Measurements from ENCODE around the gene DCXR. TPM values are rescaled to one million over a fixed set of nuclear protein-coding genes. Genes with fewer than 3 reads are reported as not detected.

Gene DCXR
- total RNA-seq, 1 experiment from 2014 or later, result 306 TPM

DNA sequence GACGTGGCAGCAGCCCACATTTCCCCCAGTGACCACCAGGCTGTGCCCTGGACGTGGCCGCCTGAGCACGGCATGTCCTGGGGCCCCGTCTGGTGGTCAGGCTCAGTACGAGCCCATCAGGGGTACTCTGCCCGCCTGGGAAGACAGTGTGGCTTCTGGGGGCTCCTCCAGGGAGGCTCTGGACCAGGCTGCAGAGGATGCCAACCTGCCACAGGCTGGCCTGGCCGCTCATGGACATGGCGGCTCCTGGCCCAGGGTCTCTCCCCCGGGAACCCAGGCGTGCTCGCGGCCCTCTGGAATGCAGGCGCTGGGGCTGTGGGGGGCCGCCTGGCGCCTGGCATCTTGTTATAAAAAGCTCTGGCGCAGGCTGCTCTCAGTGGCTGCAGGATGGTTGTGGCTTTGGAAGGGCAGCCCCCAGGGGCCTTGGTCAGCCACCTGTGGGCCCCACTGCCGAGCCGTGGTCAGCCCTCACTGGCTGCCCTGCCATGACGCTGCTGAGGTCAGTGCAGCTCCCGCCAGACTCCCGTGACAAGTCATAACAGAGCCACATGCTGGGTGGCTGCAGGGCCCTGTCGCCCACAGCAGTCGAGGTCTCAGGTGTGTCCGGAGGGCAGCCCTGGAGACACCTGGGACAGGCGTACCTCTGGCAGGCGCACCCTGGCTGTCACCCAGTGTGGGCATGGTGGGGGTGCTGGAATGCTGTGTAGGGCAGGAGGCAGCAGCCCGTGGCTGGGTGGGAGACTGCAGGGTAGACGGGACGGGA is 29.8 kb downstream of the DCXR start:
- H3K27ac ChIP-seq (ENCODE audit: low read depth, low read length), result peak overlapping the region; percentile 5; the same call in 1 of the 2 replicates
- H3K79me2 ChIP-seq (ENCODE audit: insufficient read depth, low read length), result no peaks in the 10 kb centered on the region
- TF ChIP-seq FOSL1 (IDR thresholded peaks at IDR 0.05; ENCODE audit: low read depth) (no peak), ZFX (IDR thresholded peaks at IDR 0.05) (no peak), CEBPB (IDR thresholded peaks at IDR 0.05; ENCODE audit: low read depth) (no peak), ZNF274 (IDR thresholded peaks at IDR 0.05; ENCODE audit: low read depth, low read length) (no peak), EGR1 (IDR thresholded peaks at IDR 0.05; ENCODE audit: low read depth) (no peak), SP1 (IDR thresholded peaks at IDR 0.05; ENCODE audit: low read depth) (no peak), CBX3 (IDR thresholded peaks at IDR 0.05; ENCODE audit: low read depth) (no peak), SRF (IDR thresholded peaks at IDR 0.05; ENCODE audit: low read depth) (no peak), ELF1 (IDR thresholded peaks at IDR 0.05; ENCODE audit: borderline replicate concordance, low read depth) (no peak), JUND (IDR thresholded peaks at IDR 0.05) (no peak), POLR2A (IDR thresholded peaks at IDR 0.05; ENCODE audit: borderline replicate concordance, extremely low read depth, insufficient read depth, insufficient read length) (no peak), SIN3A (IDR thresholded peaks at IDR 0.05; ENCODE audit: low read depth) (no peak)
- TF ChIP-seq, protein P1, sequence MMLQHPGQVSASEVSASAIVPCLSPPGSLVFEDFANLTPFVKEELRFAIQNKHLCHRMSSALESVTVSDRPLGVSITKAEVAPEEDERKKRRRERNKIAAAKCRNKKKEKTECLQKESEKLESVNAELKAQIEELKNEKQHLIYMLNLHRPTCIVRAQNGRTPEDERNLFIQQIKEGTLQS (IDR thresholded peaks at IDR 0.05), result no peak
- TF ChIP-seq, protein P2, sequence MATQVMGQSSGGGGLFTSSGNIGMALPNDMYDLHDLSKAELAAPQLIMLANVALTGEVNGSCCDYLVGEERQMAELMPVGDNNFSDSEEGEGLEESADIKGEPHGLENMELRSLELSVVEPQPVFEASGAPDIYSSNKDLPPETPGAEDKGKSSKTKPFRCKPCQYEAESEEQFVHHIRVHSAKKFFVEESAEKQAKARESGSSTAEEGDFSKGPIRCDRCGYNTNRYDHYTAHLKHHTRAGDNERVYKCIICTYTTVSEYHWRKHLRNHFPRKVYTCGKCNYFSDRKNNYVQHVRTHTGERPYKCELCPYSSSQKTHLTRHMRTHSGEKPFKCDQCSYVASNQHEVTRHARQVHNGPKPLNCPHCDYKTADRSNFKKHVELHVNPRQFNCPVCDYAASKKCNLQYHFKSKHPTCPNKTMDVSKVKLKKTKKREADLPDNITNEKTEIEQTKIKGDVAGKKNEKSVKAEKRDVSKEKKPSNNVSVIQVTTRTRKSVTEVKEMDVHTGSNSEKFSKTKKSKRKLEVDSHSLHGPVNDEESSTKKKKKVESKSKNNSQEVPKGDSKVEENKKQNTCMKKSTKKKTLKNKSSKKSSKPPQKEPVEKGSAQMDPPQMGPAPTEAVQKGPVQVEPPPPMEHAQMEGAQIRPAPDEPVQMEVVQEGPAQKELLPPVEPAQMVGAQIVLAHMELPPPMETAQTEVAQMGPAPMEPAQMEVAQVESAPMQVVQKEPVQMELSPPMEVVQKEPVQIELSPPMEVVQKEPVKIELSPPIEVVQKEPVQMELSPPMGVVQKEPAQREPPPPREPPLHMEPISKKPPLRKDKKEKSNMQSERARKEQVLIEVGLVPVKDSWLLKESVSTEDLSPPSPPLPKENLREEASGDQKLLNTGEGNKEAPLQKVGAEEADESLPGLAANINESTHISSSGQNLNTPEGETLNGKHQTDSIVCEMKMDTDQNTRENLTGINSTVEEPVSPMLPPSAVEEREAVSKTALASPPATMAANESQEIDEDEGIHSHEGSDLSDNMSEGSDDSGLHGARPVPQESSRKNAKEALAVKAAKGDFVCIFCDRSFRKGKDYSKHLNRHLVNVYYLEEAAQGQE (IDR thresholded peaks at IDR 0.05; ENCODE audit: low read depth), result no peak
- TF ChIP-seq, protein P3, sequence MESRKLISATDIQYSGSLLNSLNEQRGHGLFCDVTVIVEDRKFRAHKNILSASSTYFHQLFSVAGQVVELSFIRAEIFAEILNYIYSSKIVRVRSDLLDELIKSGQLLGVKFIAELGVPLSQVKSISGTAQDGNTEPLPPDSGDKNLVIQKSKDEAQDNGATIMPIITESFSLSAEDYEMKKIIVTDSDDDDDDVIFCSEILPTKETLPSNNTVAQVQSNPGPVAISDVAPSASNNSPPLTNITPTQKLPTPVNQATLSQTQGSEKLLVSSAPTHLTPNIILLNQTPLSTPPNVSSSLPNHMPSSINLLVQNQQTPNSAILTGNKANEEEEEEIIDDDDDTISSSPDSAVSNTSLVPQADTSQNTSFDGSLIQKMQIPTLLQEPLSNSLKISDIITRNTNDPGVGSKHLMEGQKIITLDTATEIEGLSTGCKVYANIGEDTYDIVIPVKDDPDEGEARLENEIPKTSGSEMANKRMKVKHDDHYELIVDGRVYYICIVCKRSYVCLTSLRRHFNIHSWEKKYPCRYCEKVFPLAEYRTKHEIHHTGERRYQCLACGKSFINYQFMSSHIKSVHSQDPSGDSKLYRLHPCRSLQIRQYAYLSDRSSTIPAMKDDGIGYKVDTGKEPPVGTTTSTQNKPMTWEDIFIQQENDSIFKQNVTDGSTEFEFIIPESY (IDR thresholded peaks at IDR 0.05; ENCODE audit: extremely low read depth, insufficient replicate concordance, low read length), result no peak
- TF ChIP-seq, protein P4, sequence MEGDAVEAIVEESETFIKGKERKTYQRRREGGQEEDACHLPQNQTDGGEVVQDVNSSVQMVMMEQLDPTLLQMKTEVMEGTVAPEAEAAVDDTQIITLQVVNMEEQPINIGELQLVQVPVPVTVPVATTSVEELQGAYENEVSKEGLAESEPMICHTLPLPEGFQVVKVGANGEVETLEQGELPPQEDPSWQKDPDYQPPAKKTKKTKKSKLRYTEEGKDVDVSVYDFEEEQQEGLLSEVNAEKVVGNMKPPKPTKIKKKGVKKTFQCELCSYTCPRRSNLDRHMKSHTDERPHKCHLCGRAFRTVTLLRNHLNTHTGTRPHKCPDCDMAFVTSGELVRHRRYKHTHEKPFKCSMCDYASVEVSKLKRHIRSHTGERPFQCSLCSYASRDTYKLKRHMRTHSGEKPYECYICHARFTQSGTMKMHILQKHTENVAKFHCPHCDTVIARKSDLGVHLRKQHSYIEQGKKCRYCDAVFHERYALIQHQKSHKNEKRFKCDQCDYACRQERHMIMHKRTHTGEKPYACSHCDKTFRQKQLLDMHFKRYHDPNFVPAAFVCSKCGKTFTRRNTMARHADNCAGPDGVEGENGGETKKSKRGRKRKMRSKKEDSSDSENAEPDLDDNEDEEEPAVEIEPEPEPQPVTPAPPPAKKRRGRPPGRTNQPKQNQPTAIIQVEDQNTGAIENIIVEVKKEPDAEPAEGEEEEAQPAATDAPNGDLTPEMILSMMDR (IDR thresholded peaks at IDR 0.05 in 2 of 3, conservative IDR thresholded peaks at IDR 0.05 in 1 of 3; ENCODE audit: borderline replicate concordance in 1 of 3, insufficient read depth in 1 of 3, low read depth in 2 of 3, low read length in 2 of 3), result no peak
- TF ChIP-seq, protein P5, sequence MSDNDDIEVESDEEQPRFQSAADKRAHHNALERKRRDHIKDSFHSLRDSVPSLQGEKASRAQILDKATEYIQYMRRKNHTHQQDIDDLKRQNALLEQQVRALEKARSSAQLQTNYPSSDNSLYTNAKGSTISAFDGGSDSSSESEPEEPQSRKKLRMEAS (IDR thresholded peaks at IDR 0.05), result no peak
- H3K9me3 ChIP-seq (ENCODE audit: control insufficient read depth in 1 of 2, insufficient read depth in 1 of 2, low read depth in 1 of 2, low read length in 2 of 2), result no peaks in the 10 kb centered on the region
- BruUV-seq (replicated peaks), result no TSS peak
- ChIA-PET CTCF (no interaction called here), POLR2A (no interaction called here), RAD21 (ENCODE audit: low non-redundant PET in 1 of 2, low total read pairs in 2 of 2, uncharacterized antibody in 2 of 2, unreplicated experiment in 2 of 2) (no interaction called here)
- ATAC-seq (no peak), DNase-seq (ENCODE audit: low read depth, low spot score) (no peak)
- H3K4me3 ChIP-seq (replicated peaks in 1 of 2; ENCODE audit: low read depth in 1 of 2, low read length in 2 of 2), result no peak overlapping the region
- no peaks in the 10 kb centered on the region for H3K36me3 ChIP-seq (ENCODE audit: control insufficient read depth in 1 of 2, insufficient read depth in 2 of 2, low read length in 2 of 2)
- H3K9me2 ChIP-seq (ENCODE audit: insufficient read depth), result no peaks in the 10 kb centered on the region
- H3K9ac ChIP-seq (ENCODE audit: low read length), result no peak overlapping the region
- peaks cover 23 to 30% of the 10 kb centered on the region in 2 experiments for H3K4me1 ChIP-seq (ENCODE audit: control insufficient read depth in 1 of 2, insufficient read depth in 2 of 2, low read length in 2 of 2)
- no peaks in the 10 kb centered on the region for H3K27me3 ChIP-seq (ENCODE audit: insufficient read depth, low read length)
- H4K20me1 ChIP-seq (ENCODE audit: insufficient read depth), result no peaks in the 10 kb centered on the region
- H3K4me2 ChIP-seq (ENCODE audit: low read length), result no peak overlapping the region
- no peak overlapping the region for H2AFZ ChIP-seq (ENCODE audit: low read depth, low read length, poor library complexity, severe bottlenecking)
- intact Hi-C loops (cut with micrococcal nuclease), result no loop called here
